ENCODE results near the gene HNF1A. TPM values are rescaled to one million over a fixed set of nuclear protein-coding genes. Genes with fewer than 3 reads are reported as not detected.

HNF1A gene
- total RNA-seq, 2 donors from 2014 or later = not detected

- intact Hi-C loops (cut with DNase I) = no loop called here
- DNase-seq (ENCODE audit: low spot score) = peak; percentile 47
These were observed 23.6 kb downstream of the HNF1A start for GRCh38 chr12:121001841-121002483.

GRCh38 chr12:121003650-121004049 is 25.3 kb downstream of the HNF1A start:
- no peak for DNase-seq (ENCODE audit: low spot score)
- intact Hi-C loops (cut with DNase I) = no loop called here

DNA sequence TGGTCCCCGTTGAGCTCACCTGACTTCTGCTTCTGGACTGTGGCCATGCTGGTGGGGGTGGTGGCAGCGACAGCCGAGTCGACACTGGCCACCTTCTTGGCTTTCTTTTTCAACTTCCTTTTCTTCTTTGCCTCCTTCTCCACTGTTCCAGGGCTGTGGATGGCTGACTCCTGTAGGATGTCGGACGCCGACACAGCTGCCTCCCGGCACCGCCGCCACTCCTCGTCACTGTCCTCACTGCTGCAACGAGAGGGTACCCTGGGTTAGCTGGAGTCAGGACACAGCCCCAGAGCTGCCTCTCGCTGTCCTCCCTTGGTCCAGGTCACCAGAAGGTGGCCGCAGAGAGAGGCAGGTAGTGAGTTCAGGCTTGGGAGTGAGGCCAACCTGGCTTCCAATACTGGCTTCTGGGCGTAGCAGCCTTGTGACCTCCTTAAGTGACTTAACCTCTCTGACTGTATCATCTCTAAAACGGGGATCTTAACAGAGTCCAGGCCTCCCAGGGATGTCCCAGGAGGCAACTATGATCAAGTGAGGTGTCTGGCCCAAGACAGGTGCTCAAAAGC is 26.0 kb downstream of the HNF1A start:
- intact Hi-C loops (cut with DNase I) = no loop called here
- DNase-seq (ENCODE audit: low spot score) = no peak

DNA sequence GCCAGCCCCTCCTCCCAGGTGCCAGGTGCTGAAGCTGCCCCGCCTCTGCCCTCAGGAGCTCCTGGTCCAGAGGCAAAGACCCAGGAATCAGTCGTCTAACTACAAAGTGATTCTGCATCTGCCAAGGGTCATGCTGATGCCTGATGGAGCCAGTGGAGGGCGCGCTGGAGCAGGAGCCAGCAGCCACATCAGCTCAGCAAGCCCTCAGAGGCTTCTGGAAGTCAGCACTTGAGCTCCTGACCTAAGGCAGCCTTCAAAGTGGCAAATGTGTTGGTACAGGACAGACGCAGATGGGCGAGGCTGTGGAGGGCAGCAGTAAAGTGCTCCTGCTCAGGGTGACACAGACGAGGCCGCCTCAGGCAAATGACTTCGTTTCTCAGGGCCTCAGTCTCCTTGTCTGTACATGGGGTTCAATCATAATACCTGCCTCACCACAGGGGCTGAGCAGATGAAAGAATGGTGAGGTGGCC is 27.0 kb downstream of the HNF1A start:
- intact Hi-C loops (cut with DNase I) = no loop called here
- no peak for DNase-seq (ENCODE audit: low spot score)

GRCh38 chr12:121008347-121009098 is 30.2 kb downstream of the HNF1A start:
- intact Hi-C loops (cut with DNase I) = no loop called here
- no peak for DNase-seq (ENCODE audit: low spot score)

DNA sequence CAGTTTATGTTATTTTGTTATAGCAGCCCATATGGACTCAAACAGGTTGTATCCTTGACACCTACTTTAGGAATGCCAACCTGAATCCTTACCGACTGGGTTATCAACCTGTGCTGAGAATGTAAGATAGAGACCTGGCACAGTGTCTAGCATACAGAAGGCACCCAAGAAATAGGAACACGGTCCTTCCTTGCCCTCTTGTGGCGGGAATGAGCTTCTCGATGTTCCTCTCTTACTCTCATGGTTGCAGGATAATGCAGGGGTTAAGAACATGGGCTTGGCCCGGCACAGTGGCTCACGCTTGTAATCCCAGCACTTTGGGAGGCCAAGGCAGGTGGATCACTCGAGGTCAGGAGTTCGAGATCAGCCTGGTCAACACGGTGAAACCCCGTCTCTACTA is 31.4 kb downstream of the HNF1A start:
- DNase-seq (ENCODE audit: low spot score) = no peak
- intact Hi-C loops (cut with DNase I) = no loop called here

GRCh38 chr12:121010860-121011259 is 32.5 kb downstream of the HNF1A start:
- intact Hi-C loops (cut with DNase I) = no loop called here
- DNase-seq (ENCODE audit: low spot score) = no peak

DNA sequence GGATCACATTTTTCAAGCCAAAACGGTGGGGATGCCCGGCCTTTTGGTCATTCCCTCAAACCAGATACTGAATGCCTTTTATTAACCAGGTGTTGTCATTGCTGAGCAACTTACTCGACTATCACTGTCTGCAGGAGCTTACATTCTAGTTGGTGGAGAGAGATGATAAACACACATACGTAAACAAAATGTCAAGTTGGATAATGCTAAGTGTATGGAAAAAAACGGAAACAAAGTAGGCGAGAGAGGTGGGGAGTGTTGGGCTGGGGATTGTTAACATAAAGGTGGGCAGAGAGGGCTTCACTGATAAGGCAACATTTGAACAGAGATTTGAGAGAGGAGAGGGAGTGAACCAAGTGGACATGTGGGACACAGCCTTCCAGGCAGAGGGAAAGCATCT is 33.5 kb downstream of the HNF1A start:
- intact Hi-C loops (cut with DNase I) = no loop called here
- no peak for DNase-seq (ENCODE audit: low spot score)

- intact Hi-C loops (cut with DNase I) = no loop called here
- DNase-seq (ENCODE audit: low spot score) = no peak
These were observed 35.4 kb downstream of the HNF1A start for GRCh38 chr12:121013715-121014114.

DNA sequence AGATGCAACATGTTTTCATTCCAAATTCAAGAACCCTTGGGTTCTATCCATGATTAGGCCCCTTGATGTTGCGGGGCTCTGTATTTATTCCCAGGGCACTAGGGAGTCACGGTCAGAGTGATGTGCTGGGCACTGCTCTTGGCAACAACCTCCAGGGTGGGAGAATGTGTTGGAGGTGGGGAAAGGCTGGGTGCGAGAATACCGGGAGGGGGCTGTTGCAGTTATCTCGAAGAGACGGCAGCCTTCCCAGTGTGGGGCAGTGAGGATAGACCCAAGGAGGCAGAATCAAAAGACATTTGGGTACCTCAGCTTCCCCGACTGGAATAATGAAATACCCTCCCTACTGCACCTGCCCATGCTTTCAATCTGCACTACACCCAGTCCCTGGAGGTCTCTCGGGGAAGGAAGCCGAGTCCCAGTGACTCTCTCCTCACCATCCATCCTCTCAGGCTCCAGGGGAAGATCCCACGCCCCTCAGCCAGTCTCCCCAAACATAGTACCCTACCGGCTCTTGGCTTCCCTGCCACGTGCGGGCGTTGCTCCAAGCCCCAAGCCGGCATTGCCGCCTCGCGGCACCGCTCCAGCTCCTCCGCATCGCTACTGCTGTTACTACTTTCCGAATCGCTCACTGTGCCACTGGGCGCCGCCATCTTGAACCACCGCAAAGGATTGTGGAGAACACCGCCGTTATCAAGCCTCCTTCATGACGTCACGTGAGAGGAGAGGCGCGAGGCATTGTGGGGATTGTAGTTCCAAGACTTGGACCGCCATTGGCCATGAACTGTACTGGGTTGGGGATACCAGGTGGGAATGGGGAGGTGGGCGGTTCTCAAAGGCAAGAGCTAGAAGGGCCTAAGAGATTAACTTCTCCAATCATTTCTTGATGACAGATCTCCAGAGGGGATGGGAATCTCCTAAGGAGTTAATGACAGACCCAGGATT is 37.8 kb downstream of the HNF1A start, which contains the start of gene C12orf43:
TSS of gene C12orf43 (minus strand) at position 663 of the 942 bp plus-strand sequence. CDS start at position 650, 13 bp downstream.
- peak; percentile 97 for DNase-seq (ENCODE audit: low spot score)
- intact Hi-C loops (cut with DNase I) = no loop called here

GRCh38 chr12:121017966-121018491 is 39.7 kb downstream of the HNF1A start:
- intact Hi-C loops (cut with DNase I) = no loop called here
- peak; percentile 12 for DNase-seq (ENCODE audit: low spot score)

- DNase-seq (ENCODE audit: low spot score) = no peak
- intact Hi-C loops (cut with DNase I) = no loop called here
These were observed 40.7 kb downstream of the HNF1A start for GRCh38 chr12:121018860-121019617.

DNA sequence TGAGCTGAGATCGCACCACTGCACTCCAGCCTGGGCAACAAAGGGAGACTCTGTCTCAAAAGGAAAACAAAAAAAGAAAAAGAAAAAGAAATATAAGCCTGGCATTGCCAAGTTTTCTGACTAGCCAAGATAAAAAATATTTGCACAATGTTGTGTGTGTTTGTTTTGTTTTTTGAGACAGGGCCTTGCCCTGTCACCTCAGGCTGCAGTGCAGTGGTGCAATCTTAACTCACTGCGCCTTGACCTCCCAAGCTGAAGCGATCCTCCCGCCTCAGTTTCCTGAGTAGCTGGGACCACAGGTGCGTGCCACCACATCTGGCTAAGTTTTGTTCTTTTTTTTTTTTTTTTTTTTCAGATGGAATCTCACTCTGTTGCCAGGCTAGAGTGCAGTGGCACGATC is 43.4 kb downstream of the HNF1A start:
- intact Hi-C loops (cut with DNase I) = no loop called here
- no peak for DNase-seq (ENCODE audit: low spot score)

DNA sequence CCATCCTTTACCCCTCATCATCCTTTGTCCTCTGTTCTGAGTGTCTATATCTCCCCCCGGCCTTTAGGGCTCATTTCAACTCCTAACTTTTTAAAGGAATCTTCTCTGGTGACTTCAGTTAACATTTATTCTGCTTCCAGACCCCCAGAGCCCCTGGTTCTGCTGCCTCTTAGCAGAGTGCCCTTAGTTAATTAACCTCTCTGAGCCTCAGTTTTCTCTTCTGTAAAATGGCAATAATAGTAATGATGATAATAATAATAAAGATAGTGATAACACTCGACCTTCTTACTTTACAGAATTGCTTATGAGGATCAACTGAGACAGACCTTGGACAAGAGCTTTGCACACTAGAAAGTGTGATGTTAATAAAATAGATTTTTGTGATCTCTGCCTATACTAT is 44.4 kb downstream of the HNF1A start:
- DNase-seq (ENCODE audit: low spot score) = no peak
- intact Hi-C loops (cut with DNase I) = no loop called here

DNA sequence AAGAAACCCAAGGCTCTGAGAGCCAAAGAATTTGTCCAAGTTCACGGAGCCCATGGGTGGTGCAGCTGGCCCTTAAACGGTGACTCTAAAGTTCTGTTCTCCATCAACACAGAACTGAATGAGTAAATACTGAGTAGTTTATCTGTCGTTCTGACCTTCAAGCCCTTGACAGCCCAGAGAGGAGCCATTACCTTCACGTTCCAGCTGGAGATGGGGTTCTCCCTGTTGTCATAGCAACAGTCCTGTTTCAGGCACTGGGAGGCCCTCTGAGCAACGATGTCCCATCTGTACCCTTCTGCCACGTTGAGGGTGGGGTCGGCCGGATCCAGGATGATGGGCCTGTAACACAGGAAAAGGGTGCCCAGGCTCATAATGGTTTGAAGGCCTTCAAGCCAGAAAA is 45.5 kb downstream of the HNF1A start:
- intact Hi-C loops (cut with DNase I) = no loop called here
- peak; percentile 32 for DNase-seq (ENCODE audit: low spot score)

GRCh38 chr12:121025442-121026226 is 47.3 kb downstream of the HNF1A start:
- peak; percentile 24 for DNase-seq (ENCODE audit: low spot score)
- intact Hi-C loops (cut with DNase I) = no loop called here

DNA sequence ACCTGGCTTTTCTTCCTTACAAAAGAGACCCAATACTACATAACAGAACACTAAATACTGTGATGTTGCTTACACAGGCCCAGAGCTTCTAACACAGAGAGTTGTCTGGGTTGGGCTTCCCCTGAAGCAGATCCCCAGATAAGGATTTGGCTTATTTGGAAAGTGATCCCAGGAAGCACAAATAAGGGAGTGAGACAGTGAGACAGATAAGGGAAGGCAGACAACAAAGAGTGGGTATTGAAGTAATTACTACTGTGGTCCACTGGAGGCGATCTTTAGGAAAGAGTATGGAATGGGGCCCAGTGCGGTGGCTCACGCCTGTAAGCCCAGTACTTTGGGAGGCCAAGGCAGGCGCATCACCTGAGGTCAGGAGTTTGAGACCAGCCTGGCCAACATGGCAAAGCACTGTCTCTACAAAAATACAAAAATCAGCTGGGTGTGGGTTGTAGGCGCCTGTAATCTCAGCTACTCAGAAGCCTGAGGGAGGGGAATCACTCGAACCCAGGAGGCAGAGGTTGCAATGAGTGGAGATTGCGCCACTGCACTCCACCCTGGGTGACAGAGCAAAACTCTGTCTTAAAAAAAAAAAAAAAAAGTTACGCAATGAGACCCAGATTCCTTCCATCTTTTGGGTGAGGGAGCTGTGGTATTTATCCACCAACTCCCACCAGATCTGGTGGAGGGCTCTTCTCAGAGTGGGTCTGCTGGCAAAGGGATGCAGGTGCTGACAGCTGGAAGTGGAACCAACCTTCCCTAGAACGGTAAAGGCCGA is 48.1 kb downstream of the HNF1A start:
- intact Hi-C loops (cut with DNase I) = no loop called here
- DNase-seq (ENCODE audit: low spot score) = peak; percentile 26
